Measurements from ENCODE around the gene ADAM17. TPM values are rescaled to one million over a fixed set of nuclear protein-coding genes. Genes with fewer than 3 reads are reported as not detected.

ADAM17 gene
- total RNA-seq, 2 donors from 2014 or later: 21.8 to 32.4 TPM

DNA sequence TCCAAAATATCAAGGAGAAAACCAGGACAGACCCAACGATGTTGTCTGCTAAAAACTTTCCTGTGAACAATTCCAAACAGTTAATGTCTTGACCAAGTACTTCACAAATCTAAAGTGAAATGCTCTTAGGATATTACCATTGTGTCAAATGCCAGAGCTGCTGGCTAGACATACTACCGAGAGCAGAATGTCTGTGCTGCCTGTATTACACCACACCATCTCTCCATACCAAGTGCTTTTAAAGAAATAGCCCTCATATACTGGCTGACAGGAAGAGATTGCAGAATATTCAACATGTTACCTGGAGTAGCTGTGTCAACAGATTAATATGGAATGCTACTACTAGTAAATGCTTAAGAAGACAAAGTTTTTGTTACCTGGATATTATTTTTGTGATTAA, 62.7 kb downstream of the ADAM17 start:
- no peak overlapping the region for H3K27ac ChIP-seq
- peaks cover 34% of the 10 kb centered on the region for H3K36me3 ChIP-seq
- H3K9me3 ChIP-seq: no peaks in the 10 kb centered on the region
- peaks cover 0 to under 1% of the 10 kb centered on the region in 2 donors for H3K4me1 ChIP-seq (ENCODE audit: control insufficient read depth in 1 of 2, low read depth in 2 of 2)
- no peak for ATAC-seq (ENCODE audit: insufficient number of reproducible peaks, low FRiP score, low read depth)
- DNase-seq (ENCODE audit: low spot score): no peak
- TF ChIP-seq, protein P1, sequence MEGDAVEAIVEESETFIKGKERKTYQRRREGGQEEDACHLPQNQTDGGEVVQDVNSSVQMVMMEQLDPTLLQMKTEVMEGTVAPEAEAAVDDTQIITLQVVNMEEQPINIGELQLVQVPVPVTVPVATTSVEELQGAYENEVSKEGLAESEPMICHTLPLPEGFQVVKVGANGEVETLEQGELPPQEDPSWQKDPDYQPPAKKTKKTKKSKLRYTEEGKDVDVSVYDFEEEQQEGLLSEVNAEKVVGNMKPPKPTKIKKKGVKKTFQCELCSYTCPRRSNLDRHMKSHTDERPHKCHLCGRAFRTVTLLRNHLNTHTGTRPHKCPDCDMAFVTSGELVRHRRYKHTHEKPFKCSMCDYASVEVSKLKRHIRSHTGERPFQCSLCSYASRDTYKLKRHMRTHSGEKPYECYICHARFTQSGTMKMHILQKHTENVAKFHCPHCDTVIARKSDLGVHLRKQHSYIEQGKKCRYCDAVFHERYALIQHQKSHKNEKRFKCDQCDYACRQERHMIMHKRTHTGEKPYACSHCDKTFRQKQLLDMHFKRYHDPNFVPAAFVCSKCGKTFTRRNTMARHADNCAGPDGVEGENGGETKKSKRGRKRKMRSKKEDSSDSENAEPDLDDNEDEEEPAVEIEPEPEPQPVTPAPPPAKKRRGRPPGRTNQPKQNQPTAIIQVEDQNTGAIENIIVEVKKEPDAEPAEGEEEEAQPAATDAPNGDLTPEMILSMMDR (IDR thresholded peaks at IDR 0.05): no peak
- H3K27me3 ChIP-seq (replicated peaks; ENCODE audit: insufficient read depth): no peaks in the 10 kb centered on the region
- H3K4me3 ChIP-seq: no peak overlapping the region

DNA sequence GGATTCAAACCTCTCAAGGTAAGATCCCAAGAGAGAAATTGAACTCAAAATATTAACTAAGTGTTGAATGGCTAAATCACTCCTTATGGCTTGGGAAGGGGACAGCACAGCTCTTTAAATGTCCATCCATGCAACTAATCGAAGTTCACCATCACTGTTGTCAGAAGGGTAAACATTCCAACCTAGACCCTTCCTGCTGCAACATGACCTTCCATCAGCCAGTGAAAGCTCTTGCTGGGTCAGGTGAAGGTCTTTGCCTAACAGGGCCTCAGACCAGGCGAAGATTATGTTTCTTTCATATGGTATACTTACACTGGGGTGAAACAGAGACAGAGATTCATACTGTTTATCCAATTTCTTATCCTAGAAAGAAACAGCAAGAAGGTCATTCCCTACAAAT, 64.8 kb downstream of the ADAM17 start:
- peaks cover 47% of the 10 kb centered on the region for H3K36me3 ChIP-seq
- H3K27ac ChIP-seq: no peak overlapping the region
- no peaks in the 10 kb centered on the region for H3K9me3 ChIP-seq
- no peaks in the 10 kb centered on the region for H3K27me3 ChIP-seq (replicated peaks; ENCODE audit: insufficient read depth)
- no peaks in the 10 kb centered on the region for H3K4me1 ChIP-seq (ENCODE audit: control insufficient read depth in 1 of 2, low read depth in 2 of 2)
- DNase-seq (ENCODE audit: low spot score): no peak
- no peak for ATAC-seq (ENCODE audit: insufficient number of reproducible peaks, low FRiP score, low read depth)
- no peak overlapping the region for H3K4me3 ChIP-seq
- TF ChIP-seq, protein P1 (IDR thresholded peaks at IDR 0.05): no peak

DNA sequence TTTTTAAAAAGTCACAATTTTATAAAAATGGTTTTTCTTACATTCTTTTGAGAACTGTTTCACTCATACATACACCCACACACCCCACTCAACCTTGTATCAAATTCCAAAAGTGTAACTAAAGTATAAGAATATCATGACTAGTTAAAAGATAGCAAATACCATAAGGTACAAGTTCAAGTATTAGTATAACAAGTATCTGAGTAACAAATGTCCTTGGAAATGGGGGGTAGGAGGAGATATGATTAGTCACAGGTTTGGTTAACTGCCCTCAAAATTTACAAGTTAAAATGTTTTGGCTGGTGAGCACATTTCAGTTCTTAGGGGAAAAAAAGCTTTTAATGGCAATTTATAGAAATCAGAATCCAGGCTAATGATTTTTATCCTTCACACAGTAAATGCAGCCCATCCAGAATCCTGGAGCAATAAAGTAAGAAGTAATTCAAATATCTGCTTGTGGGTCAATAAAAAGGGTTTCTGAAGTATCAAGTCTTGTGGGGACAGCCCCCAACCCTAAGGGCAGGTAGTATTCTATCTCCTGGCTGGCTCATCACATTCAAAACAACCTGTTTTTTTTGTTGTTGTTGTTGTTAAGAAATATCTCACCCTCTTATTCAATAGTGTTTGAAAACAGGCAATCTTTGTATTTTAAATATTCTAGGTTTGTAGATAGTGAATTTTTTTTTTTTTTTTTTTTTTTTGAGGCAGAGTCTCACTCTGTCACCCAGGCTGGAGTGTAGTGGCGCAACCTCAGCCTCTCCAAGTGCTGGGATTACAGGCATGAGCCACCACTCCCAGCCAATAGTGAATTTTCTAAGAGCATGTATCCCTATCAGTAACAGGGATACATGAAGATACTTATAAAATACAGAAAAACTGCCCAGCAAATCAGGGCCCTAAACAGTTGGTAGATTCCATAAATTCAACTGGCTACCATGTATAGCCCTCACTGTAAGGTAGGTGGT, 66.8 kb downstream of the ADAM17 start:
- TF ChIP-seq, protein P1 (IDR thresholded peaks at IDR 0.05): no peak
- Histone ChIP-seq H3K36me3 (peaks cover 64% of the 10 kb centered on the region), H3K27ac (no peak overlapping the region)

DNA sequence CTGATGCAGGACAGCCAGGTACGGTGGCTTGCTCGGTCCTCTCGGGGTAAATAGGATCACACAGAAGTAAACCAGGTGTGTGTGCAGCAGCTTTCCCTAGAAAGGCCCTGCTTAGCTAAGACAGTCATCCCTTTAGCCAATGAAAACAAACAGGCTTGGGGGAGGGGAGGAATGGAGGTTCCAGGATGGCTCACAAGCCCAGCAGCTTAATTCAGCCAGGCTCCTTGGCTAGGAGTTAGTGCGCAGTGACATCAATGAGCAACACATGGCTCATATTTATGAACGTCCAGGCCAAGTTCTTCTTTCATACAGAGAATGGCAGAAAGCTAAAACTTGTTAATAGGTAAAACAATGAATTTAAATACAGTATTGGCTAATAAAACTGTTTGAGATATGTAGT, 71.1 kb downstream of the ADAM17 start:
- Histone ChIP-seq H3K36me3 (peaks cover 68% of the 10 kb centered on the region), H3K4me1 (ENCODE audit: control insufficient read depth in 1 of 2, low read depth in 2 of 2) (peaks cover 0 to 5% of the 10 kb centered on the region in 2 donors), H3K27me3 (replicated peaks; ENCODE audit: insufficient read depth) (no peaks in the 10 kb centered on the region), H3K4me3 (no peak overlapping the region), H3K9me3 (no peaks in the 10 kb centered on the region), H3K27ac (no peak overlapping the region)
- TF ChIP-seq, protein P1 (IDR thresholded peaks at IDR 0.05): no peak
- ATAC-seq (ENCODE audit: insufficient number of reproducible peaks, low FRiP score, low read depth): no peak
- no peak for DNase-seq (ENCODE audit: low spot score)

More for the DNA sequence above, 66.8 kb downstream of the ADAM17 start:
- H3K4me1 ChIP-seq (ENCODE audit: control insufficient read depth in 1 of 2, low read depth in 2 of 2): peaks cover 0 to 5% of the 10 kb centered on the region in 2 donors
- no peaks in the 10 kb centered on the region for H3K9me3 ChIP-seq
- no peak overlapping the region for H3K4me3 ChIP-seq
- DNase-seq (ENCODE audit: low spot score) (no peak), ATAC-seq (ENCODE audit: insufficient number of reproducible peaks, low FRiP score, low read depth) (no peak)
- no peaks in the 10 kb centered on the region for H3K27me3 ChIP-seq (replicated peaks; ENCODE audit: insufficient read depth)

DNA sequence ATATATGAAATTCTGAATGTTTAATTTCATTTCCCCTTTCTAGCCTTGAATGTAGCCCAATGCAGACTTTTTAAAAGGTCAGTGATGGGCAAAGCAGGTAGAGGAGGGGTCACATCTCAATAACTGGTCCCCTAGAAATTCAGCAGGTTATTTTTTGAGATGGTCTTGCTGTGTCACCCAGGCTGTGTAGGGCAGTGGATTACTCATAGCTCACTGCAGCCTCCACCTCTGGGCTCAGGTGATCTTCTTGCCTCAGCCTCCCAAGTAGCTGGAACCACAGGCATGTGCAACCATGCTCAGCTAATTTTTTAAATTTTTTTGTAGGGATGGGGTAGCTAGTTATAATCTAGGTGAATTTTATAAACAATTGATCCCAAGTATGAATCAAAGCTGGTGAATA, 72.5 kb downstream of the ADAM17 start:
- H3K36me3 ChIP-seq: peaks cover 65% of the 10 kb centered on the region
- H3K4me3 ChIP-seq: no peak overlapping the region
- no peaks in the 10 kb centered on the region for H3K27me3 ChIP-seq (replicated peaks; ENCODE audit: insufficient read depth)
- TF ChIP-seq, protein P1 (IDR thresholded peaks at IDR 0.05): no peak
- DNase-seq (ENCODE audit: low spot score): no peak
- ATAC-seq (ENCODE audit: insufficient number of reproducible peaks, low FRiP score, low read depth): no peak
- H3K27ac ChIP-seq: no peak overlapping the region
- no peaks in the 10 kb centered on the region for H3K9me3 ChIP-seq
- peaks cover 0 to 13% of the 10 kb centered on the region in 2 donors for H3K4me1 ChIP-seq (ENCODE audit: control insufficient read depth in 1 of 2, low read depth in 2 of 2)

Measured in thoracic aorta (tissue), 2 donors.